Fibroblast of lung (primary cell): Measurements from ENCODE around the gene CX3CL1.

ENCODE experiments used
- EZH2 ChIP-seq: IDR thresholded peaks from 2 replicates; pipeline ENCODE4 v1.5.1; 2012; ENCODE audit warnings: low read length, control low read depth, mild to moderate bottlenecking; ENCODE audit errors: missing control alignments
- TF ChIP-seq, protein P1 (sequence below), 2 donors: IDR thresholded peaks in 1 of 2; conservative IDR thresholded peaks in 1 of 2; 1 replicate in 1 of 2; 2 replicates in 1 of 2; pipeline ENCODE4 v1.5.1; 2011 to 2012; ENCODE audit warnings: low read length in 2 of 2, control low read depth in 1 of 2, inconsistent platforms in 1 of 2, low read depth in 1 of 2, mild to moderate bottlenecking in 1 of 2

DNA sequence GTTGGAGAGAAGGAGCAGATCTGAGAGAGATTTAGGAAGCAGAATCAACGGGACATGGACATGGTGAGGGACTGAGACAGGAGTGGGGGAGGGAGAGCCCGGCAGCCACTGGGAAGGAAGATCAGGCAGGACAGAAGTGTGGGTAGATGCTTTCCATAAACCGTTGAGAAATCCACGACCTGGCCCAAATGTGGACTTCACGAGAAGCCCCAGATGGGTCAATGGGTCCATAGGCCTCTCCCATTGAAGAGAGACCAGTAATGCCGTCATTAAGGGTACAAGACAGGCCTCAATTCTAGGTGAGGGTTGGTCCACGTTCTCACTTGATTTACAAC, 14.2 kb upstream of the CX3CL1 start:
- TF ChIP-seq, protein P1, sequence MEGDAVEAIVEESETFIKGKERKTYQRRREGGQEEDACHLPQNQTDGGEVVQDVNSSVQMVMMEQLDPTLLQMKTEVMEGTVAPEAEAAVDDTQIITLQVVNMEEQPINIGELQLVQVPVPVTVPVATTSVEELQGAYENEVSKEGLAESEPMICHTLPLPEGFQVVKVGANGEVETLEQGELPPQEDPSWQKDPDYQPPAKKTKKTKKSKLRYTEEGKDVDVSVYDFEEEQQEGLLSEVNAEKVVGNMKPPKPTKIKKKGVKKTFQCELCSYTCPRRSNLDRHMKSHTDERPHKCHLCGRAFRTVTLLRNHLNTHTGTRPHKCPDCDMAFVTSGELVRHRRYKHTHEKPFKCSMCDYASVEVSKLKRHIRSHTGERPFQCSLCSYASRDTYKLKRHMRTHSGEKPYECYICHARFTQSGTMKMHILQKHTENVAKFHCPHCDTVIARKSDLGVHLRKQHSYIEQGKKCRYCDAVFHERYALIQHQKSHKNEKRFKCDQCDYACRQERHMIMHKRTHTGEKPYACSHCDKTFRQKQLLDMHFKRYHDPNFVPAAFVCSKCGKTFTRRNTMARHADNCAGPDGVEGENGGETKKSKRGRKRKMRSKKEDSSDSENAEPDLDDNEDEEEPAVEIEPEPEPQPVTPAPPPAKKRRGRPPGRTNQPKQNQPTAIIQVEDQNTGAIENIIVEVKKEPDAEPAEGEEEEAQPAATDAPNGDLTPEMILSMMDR (conservative IDR thresholded peaks at IDR 0.05 in 1 of 2, IDR thresholded peaks at IDR 0.05 in 1 of 2; ENCODE audit: low read depth in 1 of 2, low read length in 2 of 2), result no peak
- TF ChIP-seq EZH2, result no peak
